ENCODE results near the gene COPS3.

DNA sequence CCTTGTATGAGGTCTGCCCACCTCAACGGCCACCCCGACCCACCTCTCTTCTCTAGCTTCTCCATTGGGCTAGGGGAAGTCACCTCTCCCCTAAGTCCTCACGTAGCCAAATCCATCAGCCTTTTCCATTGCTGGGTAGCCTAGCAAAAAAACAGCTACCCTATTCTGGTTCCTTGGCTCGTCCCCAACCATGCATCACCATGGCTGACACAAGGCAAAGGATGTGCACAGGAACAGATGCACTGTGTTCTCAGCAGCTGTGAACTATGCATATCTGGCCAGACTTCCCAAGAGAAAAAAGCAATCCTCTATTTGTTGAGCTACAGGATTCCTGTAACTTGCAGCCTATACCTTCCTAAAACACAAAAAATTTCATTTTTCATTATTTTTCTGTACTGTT is 22.0 kb downstream of the COPS3 start:
- TF ChIP-seq, protein P1, sequence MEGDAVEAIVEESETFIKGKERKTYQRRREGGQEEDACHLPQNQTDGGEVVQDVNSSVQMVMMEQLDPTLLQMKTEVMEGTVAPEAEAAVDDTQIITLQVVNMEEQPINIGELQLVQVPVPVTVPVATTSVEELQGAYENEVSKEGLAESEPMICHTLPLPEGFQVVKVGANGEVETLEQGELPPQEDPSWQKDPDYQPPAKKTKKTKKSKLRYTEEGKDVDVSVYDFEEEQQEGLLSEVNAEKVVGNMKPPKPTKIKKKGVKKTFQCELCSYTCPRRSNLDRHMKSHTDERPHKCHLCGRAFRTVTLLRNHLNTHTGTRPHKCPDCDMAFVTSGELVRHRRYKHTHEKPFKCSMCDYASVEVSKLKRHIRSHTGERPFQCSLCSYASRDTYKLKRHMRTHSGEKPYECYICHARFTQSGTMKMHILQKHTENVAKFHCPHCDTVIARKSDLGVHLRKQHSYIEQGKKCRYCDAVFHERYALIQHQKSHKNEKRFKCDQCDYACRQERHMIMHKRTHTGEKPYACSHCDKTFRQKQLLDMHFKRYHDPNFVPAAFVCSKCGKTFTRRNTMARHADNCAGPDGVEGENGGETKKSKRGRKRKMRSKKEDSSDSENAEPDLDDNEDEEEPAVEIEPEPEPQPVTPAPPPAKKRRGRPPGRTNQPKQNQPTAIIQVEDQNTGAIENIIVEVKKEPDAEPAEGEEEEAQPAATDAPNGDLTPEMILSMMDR (IDR thresholded peaks at IDR 0.05) = no peak
- TF ChIP-seq POLR2AphosphoS5 (IDR thresholded peaks at IDR 0.05) = no peak
- no peak for TF ChIP-seq POLR2A (IDR thresholded peaks at IDR 0.05)
- no peak for TF ChIP-seq EP300 (IDR thresholded peaks at IDR 0.05)

Measured in upper lobe of left lung (tissue), 4 donors.